Hippocampal formation (tissue), 2 donors: ENCODE measurements around the gene C19orf47.

ENCODE experiments used
- DNase-seq, 2 donors: peaks; one replicate each; lab custom pipeline; 2025; lab: John Stamatoyannopoulos, UW

C19orf47 gene

GRCh38 chr19:40348125-40348913 lies at the start of gene C19orf47, which contains the start of gene PLD3:
Gene C19orf47 (minus strand): TSS chr19:40348397. CDS start chr19:40341857, 6,540 bp downstream.
Gene PLD3 (plus strand): TSS chr19:40348695. CDS start chr19:40366484, 17,789 bp downstream.
- peak; percentile 99 to 100 for DNase-seq

DNA sequence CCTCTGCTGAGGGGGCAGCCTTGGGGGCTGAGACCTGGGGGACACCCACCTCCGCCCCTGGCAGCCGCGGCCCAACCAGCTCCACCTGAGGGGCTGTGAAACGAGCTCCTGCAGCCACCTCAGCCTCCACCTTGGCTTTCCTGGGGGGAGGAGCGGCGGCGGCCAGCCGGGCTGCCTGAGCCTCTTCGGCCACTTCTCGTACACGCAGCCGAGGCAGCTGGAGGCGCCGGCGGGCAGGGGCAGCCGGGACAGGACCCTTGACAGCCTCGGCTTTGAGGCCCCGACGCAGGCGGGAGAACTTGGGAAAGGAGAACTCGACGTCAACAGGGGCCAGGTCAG lies 49.3 kb upstream of the C19orf47 start:
- no peak for DNase-seq

DNA sequence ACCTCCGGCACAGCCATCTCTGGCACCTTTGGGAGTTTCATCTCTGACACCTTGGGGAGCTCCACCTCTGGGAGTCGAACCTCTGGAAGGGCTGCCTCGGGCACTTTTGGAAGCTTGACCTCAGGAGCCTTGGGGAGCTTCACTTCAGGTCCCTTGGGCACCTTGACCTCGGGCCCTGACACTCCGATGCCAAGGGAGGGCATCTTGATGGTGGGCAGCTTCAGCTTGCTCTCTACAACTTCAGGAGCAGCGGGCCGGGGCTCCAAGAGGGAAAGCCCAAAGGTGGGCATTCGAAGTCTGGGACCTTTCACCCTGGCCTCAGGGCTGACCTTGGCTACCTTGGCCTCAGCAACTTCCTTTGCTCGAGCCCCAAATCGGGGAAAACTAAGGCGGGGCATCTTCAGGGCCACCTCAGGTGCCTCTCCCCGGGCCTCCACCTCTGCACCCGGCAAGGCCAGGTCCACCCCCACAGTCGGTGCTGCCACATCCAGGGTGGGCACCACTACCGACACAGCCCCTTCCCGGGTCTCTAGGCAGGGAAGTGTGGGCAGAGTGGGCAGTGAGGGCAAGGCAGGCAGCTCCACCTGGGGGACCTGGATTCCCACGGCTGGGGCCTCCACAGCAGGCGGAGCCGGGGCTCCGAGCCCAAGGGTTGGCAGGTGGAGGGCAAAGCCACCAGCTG lies 48.8 kb upstream of the C19orf47 start:
- no peak for DNase-seq

- no peak for DNase-seq
Measured at GRCh38 chr19:40395956-40396355, 47.8 kb upstream of the C19orf47 start.

- DNase-seq, result no peak
Measured at GRCh38 chr19:40394816-40395210, 46.6 kb upstream of the C19orf47 start.

DNA sequence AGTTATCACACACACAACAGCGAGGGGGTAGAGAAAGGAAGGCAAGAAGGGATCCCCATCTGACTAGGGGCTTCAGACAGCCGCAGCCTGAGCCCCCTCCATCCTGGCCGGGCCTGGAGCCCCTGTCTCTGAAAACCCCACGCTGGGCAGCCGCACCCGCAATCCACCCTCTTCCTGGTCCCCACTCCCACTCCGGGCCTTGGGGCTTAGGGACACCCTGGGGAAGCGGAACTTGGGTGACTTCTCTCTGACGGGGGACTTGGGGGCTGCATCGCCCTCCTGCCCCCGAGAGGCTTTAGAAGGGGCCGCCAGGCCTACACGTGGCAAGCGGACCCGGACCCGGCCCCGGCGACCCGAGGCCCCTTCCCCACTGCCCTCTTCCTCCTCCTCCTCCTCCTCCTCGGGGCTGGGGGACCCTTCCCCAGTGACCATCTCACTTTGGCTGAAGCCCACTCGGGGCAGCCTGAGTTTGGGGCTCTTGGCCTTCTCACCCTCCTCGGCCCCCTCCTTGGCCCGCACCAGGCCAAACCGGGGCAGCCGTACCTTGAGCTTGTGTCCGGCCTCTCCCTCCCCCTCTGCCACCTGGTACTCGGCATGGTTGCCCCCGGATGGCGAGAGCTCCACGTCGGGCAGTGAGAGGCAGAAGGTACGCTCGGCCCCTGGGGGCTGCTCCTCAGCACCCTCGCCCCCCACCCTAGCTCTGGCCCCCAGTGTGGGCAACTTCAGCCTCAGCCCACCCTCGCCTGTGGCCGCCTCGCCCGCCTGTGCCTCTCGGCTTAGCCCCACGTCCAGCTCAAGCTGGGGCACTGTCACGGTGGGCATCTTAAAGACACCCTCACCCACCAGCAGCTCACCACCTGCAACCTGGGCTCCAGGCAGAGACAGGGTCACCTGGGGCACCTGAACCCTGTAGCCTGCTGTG lies 46.0 kb upstream of the C19orf47 start:
- DNase-seq, result no peak

GRCh38 chr19:40392894-40393517 lies 44.8 kb upstream of the C19orf47 start:
- no peak for DNase-seq

DNA sequence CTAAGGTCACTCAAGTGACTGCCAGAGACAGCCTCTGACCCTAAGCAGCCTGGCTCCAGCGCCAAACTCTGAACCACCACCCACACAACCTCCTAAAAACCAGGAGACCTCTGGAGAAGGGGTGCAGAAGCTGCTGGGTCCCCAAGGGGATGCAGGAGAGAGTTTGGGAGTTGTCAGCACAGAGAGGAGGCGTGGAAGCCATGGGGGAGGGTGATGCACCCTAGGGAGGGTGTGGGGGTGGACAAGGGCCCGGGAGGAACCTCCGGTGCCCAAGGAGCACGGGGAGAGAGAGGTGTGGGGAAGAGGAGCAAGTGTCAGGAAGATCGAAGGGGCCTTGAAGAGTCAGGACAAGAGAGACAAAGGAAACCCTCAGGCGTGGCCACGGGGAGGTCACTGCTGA lies 43.9 kb upstream of the C19orf47 start:
- DNase-seq, result no peak

DNA sequence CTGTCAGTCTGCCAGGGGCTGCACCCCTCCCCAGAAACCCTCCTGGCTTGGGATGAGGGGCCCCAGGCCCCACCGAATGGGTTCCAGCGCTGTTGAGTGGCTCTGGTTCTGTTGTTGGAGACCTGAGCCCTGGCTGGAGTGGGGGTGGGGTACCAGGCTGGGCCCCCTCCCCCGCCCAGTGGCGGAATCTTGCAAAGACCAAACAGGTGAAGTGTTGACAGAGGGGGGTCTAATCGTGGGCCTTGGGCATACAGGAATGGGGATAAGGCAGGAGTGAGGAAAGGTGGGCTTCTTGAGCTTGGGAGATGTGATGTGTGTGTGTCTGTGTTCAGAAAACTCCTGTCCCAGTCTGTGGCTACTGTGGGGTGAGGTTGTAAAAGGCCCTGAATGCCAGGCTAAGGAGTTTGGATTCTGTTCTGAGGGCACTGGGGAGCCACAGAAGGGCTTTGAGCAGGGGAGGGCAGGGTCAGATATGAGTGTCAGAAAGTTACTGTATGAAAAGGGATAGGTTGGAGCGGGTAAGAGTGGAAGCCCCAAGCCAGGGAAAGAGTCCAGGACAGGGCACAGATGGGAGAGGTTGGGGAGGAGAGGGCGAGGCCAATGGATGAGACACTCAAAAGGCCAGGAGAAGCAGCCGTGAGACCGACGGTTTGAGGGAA lies 42.0 kb upstream of the C19orf47 start, which contains the start of gene HIPK4:
HIPK4 (minus strand) TSS at position 98 of the 659 bp plus-strand sequence. CDS start 279 bp downstream, outside the sequence.
- no peak for DNase-seq

GRCh38 chr19:40389404-40390083 lies 41.3 kb upstream of the C19orf47 start:
- DNase-seq, result no peak

DNA sequence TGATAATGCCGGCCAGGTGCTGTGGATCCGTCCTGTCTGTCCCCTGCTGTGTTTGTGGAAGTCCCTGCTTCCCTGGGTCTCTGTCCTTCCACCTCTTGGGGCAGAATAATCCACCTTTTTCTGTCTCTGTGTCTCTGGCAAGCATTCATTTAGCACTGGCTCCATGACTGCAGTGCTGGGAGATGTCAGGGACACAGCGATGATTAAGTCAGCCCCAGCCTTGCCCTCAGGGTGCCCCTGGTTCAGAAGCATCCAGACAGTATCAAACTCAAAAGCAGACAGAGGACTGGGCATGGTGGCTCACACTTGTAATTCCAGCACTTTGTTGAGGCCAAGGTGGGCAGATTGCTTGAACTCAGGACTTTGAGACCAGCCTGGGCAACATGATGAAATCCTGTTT lies 40.3 kb upstream of the C19orf47 start:
- no peak for DNase-seq

- no peak for DNase-seq
Measured at GRCh38 chr19:40387155-40387554, 39.0 kb upstream of the C19orf47 start.

GRCh38 chr19:40383668-40384248 lies 35.6 kb upstream of the C19orf47 start:
- DNase-seq, result no peak

DNA sequence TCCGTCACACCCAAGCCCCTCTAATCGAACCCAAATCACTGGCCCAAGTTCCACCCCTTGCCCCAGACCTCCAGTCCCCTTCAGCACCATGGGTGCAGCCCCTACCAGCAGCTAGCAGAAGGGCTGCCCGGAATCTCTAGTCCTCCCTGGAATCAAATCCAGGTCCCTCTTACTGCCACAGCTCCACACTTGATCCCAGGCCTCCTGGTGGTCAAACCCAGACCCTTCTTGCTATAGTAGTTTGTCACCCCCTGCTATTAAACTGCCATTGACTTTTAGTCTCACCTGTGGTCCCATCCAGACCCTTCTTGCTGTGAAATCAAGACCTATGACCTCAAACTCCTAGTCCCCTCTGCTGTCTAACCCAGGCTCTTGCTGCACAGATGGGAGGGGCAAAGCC lies 33.1 kb upstream of the C19orf47 start:
- DNase-seq, result no peak

GRCh38 chr19:40380199-40381037 lies 32.2 kb upstream of the C19orf47 start:
- no peak for DNase-seq

- no peak for DNase-seq
Measured at GRCh38 chr19:40379446-40380198, 31.4 kb upstream of the C19orf47 start.

- DNase-seq, result no peak
Measured at GRCh38 chr19:40378509-40378908, 30.3 kb upstream of the C19orf47 start.

GRCh38 chr19:40377876-40378385 lies 29.7 kb upstream of the C19orf47 start:
- DNase-seq, result no peak
